NCI-H82 (cell line): Measurements from ENCODE around the gene AK4.

Source experiments
- DNase-seq: peaks from one replicate; lab custom pipeline; 2025; lab: John Stamatoyannopoulos, UW

AK4 gene

GRCh38 chr1:65253800-65254319 is 105.9 kb downstream of the AK4 start:
- DNase-seq, result no peak

DNA sequence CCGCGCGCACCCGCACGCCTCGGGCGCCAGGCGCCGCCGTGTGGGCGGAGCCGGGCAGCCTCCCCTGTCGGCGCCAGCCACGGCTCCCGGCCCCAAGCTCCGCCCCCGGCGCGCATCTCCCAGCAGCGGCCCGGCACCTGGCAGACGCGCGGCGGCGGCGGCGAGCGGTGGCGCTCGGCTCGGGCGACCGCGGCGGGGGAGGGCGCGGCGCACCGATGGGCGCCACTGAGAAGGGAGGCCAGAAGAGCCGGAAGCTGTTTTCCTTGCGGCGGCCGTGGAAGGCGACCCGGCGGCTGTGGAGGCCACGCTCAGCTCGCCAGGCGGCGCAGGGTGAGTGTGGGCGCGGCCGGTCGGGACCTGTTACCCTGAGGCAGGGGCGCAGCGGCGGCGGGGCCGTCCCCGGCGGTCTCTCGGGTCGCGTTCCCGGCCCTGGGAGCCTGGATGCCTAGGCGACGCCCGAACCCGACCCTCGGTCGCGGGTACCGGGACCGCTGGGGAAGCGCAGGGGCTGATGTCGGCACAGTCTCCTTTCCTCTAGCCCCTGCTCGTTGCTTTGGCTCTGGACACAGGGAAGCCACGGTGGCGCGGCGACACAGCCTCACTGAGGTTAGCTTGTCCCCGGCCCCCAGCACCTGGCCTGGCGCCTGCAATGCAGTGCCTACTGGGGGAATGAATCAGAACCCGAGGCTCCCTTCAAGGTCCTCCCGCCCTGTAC is 106.5 kb downstream of the AK4 start:
- DNase-seq, result peak; percentile 92

DNA sequence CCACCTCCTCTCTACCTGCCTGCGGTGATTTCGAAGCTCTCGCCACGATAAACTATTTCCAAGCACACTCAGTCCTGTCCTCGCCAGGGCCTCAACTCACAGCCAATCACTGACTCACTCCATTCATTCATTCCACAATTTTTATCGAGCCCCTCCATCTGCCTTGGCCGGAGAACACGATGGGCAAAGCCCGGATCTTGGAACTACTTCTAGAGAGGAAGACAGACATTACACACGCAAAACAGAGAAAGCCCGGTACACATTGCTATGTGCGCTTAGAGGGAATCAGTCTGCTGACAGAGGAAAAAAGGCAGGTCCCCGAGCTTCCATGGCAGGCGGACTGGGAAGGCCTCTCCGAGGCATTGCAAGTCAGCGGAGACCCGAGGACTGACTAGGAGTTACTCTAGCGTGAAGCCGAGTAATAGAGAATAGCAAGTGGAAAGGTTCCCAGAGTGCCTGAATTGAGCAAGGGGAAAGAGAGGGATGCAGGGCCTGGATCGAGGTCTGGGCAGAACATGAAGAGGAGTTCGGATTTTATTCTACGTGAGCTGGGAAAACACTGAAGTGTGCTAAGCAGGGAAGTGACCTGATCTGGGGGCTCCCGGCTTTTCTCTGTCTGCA is 107.1 kb downstream of the AK4 start:
- peak; percentile 59 for DNase-seq

DNA sequence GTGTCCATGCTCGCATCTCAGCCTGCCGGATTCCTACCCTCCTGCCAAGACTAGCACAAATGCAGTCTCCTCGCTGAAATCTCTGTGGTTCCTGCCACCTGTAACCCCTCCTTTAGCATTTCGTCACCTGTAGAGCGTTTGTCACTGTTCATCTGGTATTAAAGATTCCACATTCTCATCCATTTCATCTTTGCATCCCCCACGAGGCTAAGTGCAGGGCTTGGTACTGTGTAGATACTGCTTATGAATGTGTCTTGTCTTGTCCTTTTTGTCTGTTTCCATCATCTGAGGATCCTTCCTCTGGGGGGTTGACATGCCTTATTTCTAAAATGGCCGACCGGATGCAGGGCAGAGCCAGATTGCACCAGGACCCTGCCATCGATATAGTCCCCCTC is 107.7 kb downstream of the AK4 start:
- peak; percentile 41 for DNase-seq

DNA sequence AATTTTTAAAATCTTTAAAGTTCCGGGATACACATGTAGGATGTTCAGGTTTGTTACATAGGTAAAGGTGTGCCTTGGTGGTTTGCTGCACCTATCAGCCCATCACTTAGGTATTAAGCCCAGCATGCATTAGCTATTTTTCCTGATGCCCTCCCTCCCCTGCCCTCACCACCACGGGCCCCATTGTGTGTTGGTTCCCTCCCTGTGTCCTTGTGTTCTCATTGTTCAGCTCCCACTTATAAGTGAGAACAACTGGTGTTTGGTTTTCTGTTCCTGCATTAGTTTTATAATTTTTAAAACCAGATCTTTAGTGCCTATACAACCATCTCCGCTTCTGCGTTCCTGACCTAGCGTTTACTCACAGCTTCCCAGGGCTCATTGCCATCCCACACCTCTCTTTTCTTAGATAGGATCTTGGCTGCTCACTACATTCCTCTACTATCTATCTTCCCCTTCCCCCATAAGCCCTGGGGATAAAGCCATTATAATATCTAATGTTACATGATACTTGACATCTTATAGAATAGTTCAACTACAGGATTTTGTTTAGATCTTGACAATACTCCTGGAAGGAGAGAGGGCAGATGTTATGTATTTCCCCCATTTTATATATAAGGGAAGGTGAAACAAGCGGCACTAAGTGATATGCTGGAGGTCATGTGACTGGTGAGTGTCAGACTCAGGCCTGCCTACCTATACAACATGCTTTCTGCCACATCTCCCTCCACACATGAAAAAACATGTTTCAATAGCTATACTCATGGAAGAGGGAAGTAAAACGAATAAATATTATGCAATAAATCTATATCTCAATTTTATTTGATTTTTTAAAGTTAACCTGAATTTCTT is 109.1 kb downstream of the AK4 start:
- DNase-seq, result no peak

- DNase-seq, result no peak
These were observed 110.1 kb downstream of the AK4 start for GRCh38 chr1:65258106-65258505.

DNA sequence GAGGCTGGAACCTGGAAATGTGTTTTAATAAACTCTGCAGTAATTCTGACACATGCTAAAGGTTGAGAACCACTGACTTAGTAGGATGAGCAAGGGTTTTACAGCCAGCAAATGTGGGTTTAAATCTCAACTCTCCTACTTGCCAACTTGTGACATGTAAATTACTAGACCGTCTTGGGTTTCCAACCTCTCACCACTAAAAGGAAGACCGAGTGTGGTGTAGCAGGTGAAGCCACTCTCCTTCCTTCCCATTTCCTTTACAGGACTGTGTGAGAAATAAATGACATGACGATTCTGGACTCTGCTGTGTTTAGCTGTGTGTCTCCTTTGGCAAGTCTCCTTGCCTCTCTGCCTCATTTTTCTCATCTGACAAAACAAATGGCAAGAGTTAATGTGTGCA is 111.8 kb downstream of the AK4 start:
- DNase-seq, result no peak

DNA sequence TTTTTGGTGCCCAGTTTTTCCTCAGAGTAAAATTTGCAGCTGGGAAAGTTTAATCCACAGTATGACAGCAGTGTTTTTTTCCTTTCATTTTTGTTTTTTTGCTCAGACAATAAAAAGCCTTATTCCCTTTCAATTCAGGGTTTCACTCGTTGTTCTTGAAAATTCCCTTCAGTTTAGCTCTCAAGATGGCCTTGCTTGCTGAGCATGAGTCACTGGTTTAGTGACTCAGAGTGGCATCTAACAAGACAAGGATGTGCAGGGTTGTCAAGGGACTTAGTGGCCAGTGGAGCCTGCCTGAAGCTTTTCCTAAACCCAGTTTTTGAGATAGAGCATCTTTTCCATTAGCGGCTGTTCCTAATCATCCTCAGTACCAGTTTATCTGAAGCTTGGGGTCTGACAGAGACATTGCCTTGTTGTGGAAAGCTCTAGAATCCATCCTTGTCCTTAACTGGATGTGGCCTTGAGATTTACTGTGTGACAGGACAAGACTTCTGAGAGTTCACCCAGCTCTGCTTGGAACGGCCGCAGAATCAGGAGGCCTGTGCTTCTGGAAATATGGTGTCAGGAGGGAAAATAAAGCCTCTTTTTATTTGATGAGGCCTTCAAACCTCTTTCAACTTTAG is 113.0 kb downstream of the AK4 start:
- DNase-seq, result peak; percentile 28

GRCh38 chr1:65263286-65263685 is 115.3 kb downstream of the AK4 start:
- no peak for DNase-seq

DNA sequence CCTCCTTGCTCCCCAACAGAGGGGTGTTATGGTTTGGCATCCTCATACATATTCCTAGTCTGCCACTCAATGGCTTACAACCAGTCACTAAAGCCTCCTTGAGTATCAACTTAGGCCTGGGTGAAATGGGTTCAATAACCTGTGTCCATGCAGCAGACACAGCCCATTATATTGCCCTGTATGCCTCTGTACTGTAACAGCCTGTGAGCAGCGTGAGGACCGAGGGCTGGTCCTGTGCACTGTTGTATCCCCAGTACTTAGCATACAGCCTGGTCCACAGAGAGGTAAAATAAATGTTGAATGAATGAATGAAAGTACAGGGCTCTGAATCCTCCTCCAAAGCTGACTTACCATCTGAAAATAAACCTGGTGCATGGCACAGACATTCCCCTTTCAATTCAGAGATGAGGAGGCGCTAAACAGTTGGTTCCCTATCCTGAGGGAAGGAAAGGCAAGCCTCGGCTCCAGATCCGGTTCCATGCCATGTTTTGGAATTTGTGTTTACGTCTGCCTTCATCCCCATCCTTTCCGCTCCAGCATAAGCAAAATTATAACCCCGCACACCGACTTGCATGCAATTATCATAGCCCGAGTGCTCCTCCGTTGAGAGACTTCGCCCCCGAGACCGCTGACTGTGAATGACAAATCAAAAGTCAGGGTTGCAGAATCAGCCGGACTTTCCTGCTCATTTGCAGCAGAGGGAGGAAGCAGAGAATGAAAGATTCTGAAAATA is 116.4 kb downstream of the AK4 start:
- DNase-seq, result peak; percentile 91

DNA sequence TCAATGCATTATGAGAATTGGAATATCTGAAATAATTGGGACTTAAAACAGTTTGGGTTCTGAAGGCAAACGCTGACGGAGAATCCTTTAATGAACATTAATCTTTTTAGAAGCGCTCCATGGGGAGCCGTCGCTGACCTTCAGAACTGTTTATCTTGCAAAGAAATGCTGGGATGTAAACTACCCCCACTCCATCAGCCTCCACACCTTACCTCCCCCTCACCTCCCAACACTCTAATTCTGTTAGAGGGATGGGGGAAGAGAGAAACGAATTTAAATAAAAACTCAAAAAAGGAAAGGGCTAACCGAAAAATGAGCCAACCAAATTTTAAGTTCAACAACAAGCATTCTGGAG is 117.3 kb downstream of the AK4 start:
- DNase-seq, result peak; percentile 81

GRCh38 chr1:65265651-65266351 is 117.8 kb downstream of the AK4 start:
- peak; percentile 90 for DNase-seq

DNA sequence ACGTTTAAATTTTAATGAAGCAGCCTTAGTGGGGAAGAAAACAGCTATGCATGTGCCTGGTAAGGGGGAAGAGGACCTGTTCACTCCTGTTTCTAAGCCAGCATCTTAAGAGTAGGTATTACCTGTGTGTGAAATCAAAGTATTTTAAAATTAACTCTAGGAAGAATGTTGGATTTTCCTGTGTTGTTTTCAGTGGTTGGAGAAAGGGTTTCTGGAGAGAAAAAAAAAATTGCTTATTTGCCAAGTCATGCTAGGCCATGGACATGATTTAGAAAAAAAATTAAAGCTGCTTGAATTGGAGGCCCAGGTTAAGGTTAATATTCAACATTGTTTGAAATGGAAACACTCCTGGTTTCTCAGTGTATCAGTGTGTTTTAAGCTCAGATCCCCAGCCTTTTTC is 118.5 kb downstream of the AK4 start:
- no peak for DNase-seq

- no peak for DNase-seq
These were observed 119.3 kb downstream of the AK4 start for GRCh38 chr1:65267271-65267670.

DNA sequence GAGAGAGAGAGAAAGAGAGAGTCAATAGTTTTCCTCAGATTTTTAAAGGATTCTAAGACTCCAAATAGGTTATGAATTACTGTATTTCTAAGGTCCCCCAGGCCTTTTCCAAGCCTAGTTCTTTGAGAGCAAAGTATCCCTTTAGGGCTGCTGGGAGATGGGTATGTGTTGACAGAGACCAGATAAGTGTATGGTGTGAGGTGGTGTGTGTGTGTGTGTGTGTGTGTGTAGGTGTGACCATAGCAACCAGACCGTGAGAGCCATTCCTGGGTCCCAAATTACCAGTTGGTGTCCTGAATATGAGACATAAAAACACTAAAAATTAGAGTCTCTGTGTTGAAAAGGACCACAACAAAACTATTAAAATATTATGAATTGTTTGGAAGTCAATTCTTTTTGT is 119.7 kb downstream of the AK4 start:
- peak; percentile 47 for DNase-seq

DNA sequence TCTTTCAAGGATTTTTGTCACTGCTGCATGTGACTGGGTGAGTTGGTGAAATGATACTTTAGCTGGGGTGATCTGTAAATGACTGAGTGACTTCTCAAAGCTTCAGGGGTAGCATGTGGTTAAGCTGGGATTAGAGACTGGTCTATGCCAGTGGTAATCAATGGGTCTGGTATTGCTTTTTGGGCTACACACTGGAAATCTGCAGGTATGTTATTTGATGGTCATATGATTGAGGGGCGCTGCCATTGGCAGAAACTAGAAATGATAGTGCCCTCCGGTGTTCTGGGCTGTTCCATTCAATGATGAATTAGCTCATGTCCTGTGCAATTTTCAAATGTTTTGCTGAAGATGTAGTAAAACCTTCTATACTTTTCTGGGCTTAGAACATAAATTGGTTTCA is 121.6 kb downstream of the AK4 start:
- DNase-seq, result peak; percentile 49

- peak; percentile 47 for DNase-seq
These were observed 128.4 kb downstream of the AK4 start for GRCh38 chr1:65276197-65276939.

DNA sequence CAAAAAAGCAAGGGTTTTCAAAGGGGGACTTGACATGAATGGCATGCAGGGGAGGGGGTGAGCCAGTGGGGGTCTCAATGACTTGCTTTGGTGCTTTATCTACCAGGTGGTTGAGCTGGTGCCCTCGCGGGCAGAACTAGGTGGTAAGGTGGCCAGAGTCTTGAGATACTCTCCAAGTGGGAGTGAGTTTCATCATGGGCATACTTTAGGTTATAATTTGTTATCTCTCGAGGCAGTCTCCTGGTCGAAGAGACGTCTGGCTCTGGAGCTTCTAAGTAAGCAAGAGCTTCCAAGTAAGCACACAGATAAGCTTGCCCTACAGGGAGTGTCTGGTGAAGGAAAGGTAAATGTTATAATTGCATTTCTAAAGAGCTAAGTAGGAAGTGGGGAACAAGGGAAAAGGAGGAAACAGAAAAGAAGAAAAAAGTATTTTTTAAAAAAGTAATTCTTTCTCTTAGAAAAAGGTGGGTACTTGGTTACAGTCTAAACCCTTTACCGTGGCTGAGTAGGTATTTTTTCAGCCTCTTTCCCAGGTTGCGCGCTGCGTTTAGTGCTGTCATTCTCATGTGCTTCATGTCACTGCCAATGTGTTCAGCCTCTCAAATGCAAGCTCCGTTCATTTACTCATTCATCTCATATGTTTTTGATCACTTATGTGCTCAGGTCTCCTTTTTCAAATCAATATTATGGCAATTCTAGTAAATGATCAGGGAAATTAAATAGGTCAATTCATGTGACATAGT is 129.8 kb downstream of the AK4 start:
- DNase-seq, result peak; percentile 48

- DNase-seq, result no peak
These were observed 130.5 kb downstream of the AK4 start for GRCh38 chr1:65278376-65279069.
